ENCODE measurements around the gene TAS2R9.

DNA sequence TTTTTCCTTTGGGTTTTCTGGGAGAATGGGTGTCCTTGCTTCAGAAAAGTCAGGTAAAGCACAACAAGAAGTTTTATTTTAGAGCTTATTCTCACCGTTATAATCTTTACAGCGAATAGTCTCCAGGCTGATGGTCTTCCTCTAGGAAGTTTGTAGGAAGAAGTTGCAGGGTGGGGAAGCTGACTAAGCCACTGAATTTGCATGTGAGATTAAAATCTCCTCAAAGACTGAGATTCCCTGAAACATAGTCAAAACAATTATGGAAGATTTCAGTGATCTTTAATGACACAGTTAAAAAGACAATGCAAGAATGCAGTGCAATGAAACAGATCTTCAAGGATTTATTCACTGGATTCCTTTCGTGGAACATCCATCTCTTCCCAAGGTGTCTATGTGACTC lies 15.0 kb upstream of the TAS2R9 start:
- no peak for TF ChIP-seq POLR2A (IDR thresholded peaks at IDR 0.05)
- TF ChIP-seq, protein P1, sequence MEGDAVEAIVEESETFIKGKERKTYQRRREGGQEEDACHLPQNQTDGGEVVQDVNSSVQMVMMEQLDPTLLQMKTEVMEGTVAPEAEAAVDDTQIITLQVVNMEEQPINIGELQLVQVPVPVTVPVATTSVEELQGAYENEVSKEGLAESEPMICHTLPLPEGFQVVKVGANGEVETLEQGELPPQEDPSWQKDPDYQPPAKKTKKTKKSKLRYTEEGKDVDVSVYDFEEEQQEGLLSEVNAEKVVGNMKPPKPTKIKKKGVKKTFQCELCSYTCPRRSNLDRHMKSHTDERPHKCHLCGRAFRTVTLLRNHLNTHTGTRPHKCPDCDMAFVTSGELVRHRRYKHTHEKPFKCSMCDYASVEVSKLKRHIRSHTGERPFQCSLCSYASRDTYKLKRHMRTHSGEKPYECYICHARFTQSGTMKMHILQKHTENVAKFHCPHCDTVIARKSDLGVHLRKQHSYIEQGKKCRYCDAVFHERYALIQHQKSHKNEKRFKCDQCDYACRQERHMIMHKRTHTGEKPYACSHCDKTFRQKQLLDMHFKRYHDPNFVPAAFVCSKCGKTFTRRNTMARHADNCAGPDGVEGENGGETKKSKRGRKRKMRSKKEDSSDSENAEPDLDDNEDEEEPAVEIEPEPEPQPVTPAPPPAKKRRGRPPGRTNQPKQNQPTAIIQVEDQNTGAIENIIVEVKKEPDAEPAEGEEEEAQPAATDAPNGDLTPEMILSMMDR (IDR thresholded peaks at IDR 0.05): no peak
